ENCODE results near the gene AURKB.
"Not testable (repeated sequence)": the region's sequence is repeated elsewhere in the genome, so short reads cannot be mapped to it uniquely, and the experiment has no call there.

Gene AURKB

GRCh38 chr17:8175795-8176196 is 34.6 kb downstream of the AURKB start:
- Histone ChIP-seq H3K27me3 (ENCODE audit: control insufficient read depth, insufficient read depth, low read length, poor library complexity, severe bottlenecking) (no peaks in the 10 kb centered on the region), H3K36me3 (ENCODE audit: control insufficient read depth, insufficient read depth, low read length) (no peaks in the 10 kb centered on the region), H3K27ac (ENCODE audit: insufficient read depth, low read depth, low read length, poor library complexity, severe bottlenecking) (peak overlapping the region; percentile 33), H3K4me3 (ENCODE audit: insufficient read depth, low read depth, low read length) (peak overlapping the region; percentile 63), H3K4me1 (ENCODE audit: control insufficient read depth, insufficient read depth, low read length) (peaks cover 23% of the 10 kb centered on the region), H3K9me3 (ENCODE audit: control insufficient read depth, low read length) (no peaks in the 10 kb centered on the region)
- WGBS, 2 experiments: 24 to 27% methylated on average over 11 of the region's 11 CpGs

- Histone ChIP-seq H3K27ac (ENCODE audit: insufficient read depth, low read depth, low read length, poor library complexity, severe bottlenecking) (peak overlapping the region; percentile 95), H3K27me3 (ENCODE audit: control insufficient read depth, insufficient read depth, low read length, poor library complexity, severe bottlenecking) (no peaks in the 10 kb centered on the region), H3K36me3 (ENCODE audit: control insufficient read depth, insufficient read depth, low read length) (no peaks in the 10 kb centered on the region), H3K9me3 (ENCODE audit: control insufficient read depth, low read length) (no peaks in the 10 kb centered on the region), H3K4me3 (ENCODE audit: insufficient read depth, low read depth, low read length) (peak overlapping the region; percentile 56), H3K4me1 (ENCODE audit: control insufficient read depth, insufficient read depth, low read length) (peaks cover 23% of the 10 kb centered on the region)
- WGBS, 2 experiments: 1 to 2% methylated on average over 14 of the region's 14 CpGs
Measured at GRCh38 chr17:8173871-8174322, 36.5 kb downstream of the AURKB start.

- WGBS, 2 experiments: 1 to 2% methylated on average over 23 of the region's 23 CpGs
- Histone ChIP-seq H3K9me3 (ENCODE audit: control insufficient read depth, low read length) (no peaks in the 10 kb centered on the region), H3K4me1 (ENCODE audit: control insufficient read depth, insufficient read depth, low read length) (peaks cover 23% of the 10 kb centered on the region), H3K36me3 (ENCODE audit: control insufficient read depth, insufficient read depth, low read length) (no peaks in the 10 kb centered on the region), H3K4me3 (ENCODE audit: insufficient read depth, low read depth, low read length) (peak overlapping the region; percentile 56), H3K27me3 (ENCODE audit: control insufficient read depth, insufficient read depth, low read length, poor library complexity, severe bottlenecking) (no peaks in the 10 kb centered on the region), H3K27ac (ENCODE audit: insufficient read depth, low read depth, low read length, poor library complexity, severe bottlenecking) (peak overlapping the region; percentile 95)
Measured at GRCh38 chr17:8173056-8173870, 37.1 kb downstream of the AURKB start.

- H3K9me3 ChIP-seq (ENCODE audit: control insufficient read depth, low read length); H3K27me3 ChIP-seq (ENCODE audit: control insufficient read depth, insufficient read depth, low read length, poor library complexity, severe bottlenecking); H3K4me3 ChIP-seq (ENCODE audit: insufficient read depth, low read depth, low read length); H3K4me1 ChIP-seq (ENCODE audit: control insufficient read depth, insufficient read depth, low read length); H3K36me3 ChIP-seq (ENCODE audit: control insufficient read depth, insufficient read depth, low read length); H3K27ac ChIP-seq (ENCODE audit: insufficient read depth, low read depth, low read length, poor library complexity, severe bottlenecking): not testable (repeated sequence)
- 89 to 93% methylated on average over 16 to 19 of the region's 19 CpGs for WGBS, 2 experiments
Measured at GRCh38 chr17:8170186-8170585, 40.2 kb downstream of the AURKB start.

- no peaks in the 10 kb centered on the region for H3K9me3 ChIP-seq (ENCODE audit: control insufficient read depth, low read length)
- H3K4me3 ChIP-seq (ENCODE audit: insufficient read depth, low read depth, low read length): no peak overlapping the region
- H3K36me3 ChIP-seq (ENCODE audit: control insufficient read depth, insufficient read depth, low read length): no peaks in the 10 kb centered on the region
- WGBS, 2 experiments: 77 to 83% methylated on average over 3 of the region's 3 CpGs
- no peaks in the 10 kb centered on the region for H3K27me3 ChIP-seq (ENCODE audit: control insufficient read depth, insufficient read depth, low read length, poor library complexity, severe bottlenecking)
- no peak overlapping the region for H3K27ac ChIP-seq (ENCODE audit: insufficient read depth, low read depth, low read length, poor library complexity, severe bottlenecking)
- peaks cover 16% of the 10 kb centered on the region for H3K4me1 ChIP-seq (ENCODE audit: control insufficient read depth, insufficient read depth, low read length)
Measured at GRCh38 chr17:8167526-8167925, 42.8 kb downstream of the AURKB start.

GRCh38 chr17:8166731-8167130 is 43.6 kb downstream of the AURKB start:
- Histone ChIP-seq H3K4me3 (ENCODE audit: insufficient read depth, low read depth, low read length) (no peak overlapping the region), H3K4me1 (ENCODE audit: control insufficient read depth, insufficient read depth, low read length) (peaks cover 18% of the 10 kb centered on the region), H3K9me3 (ENCODE audit: control insufficient read depth, low read length) (no peaks in the 10 kb centered on the region), H3K36me3 (ENCODE audit: control insufficient read depth, insufficient read depth, low read length) (peaks cover under 1% of the 10 kb centered on the region), H3K27ac (ENCODE audit: insufficient read depth, low read depth, low read length, poor library complexity, severe bottlenecking) (no peak overlapping the region), H3K27me3 (ENCODE audit: control insufficient read depth, insufficient read depth, low read length, poor library complexity, severe bottlenecking) (no peaks in the 10 kb centered on the region)
- WGBS, 2 experiments: 85 to 93% methylated on average over 5 to 6 of the region's 6 CpGs

- Histone ChIP-seq H3K27ac (ENCODE audit: insufficient read depth, low read depth, low read length, poor library complexity, severe bottlenecking) (no peak overlapping the region), H3K4me1 (ENCODE audit: control insufficient read depth, insufficient read depth, low read length) (peaks cover 28% of the 10 kb centered on the region), H3K27me3 (ENCODE audit: control insufficient read depth, insufficient read depth, low read length, poor library complexity, severe bottlenecking) (no peaks in the 10 kb centered on the region), H3K4me3 (ENCODE audit: insufficient read depth, low read depth, low read length) (no peak overlapping the region), H3K36me3 (ENCODE audit: control insufficient read depth, insufficient read depth, low read length) (peaks cover 11% of the 10 kb centered on the region), H3K9me3 (ENCODE audit: control insufficient read depth, low read length) (no peaks in the 10 kb centered on the region)
- 84 to 87% methylated on average over 6 of the region's 6 CpGs for WGBS, 2 experiments
Measured at GRCh38 chr17:8164815-8165131, 45.6 kb downstream of the AURKB start.

GRCh38 chr17:8163978-8164814 is 46.2 kb downstream of the AURKB start:
- 38 to 46% methylated on average over 13 of the region's 13 CpGs for WGBS, 2 experiments
- Histone ChIP-seq H3K4me3 (ENCODE audit: insufficient read depth, low read depth, low read length) (no peak overlapping the region), H3K9me3 (ENCODE audit: control insufficient read depth, low read length) (no peaks in the 10 kb centered on the region), H3K36me3 (ENCODE audit: control insufficient read depth, insufficient read depth, low read length) (peaks cover 11% of the 10 kb centered on the region), H3K27me3 (ENCODE audit: control insufficient read depth, insufficient read depth, low read length, poor library complexity, severe bottlenecking) (no peaks in the 10 kb centered on the region), H3K27ac (ENCODE audit: insufficient read depth, low read depth, low read length, poor library complexity, severe bottlenecking) (peak overlapping the region; percentile 97), H3K4me1 (ENCODE audit: control insufficient read depth, insufficient read depth, low read length) (peaks cover 28% of the 10 kb centered on the region)

- no peaks in the 10 kb centered on the region for H3K27me3 ChIP-seq (ENCODE audit: control insufficient read depth, insufficient read depth, low read length, poor library complexity, severe bottlenecking)
- 1% methylated on average over 55 of the region's 55 CpGs for WGBS, 2 experiments
- no peaks in the 10 kb centered on the region for H3K9me3 ChIP-seq (ENCODE audit: control insufficient read depth, low read length)
- peaks cover 11% of the 10 kb centered on the region for H3K36me3 ChIP-seq (ENCODE audit: control insufficient read depth, insufficient read depth, low read length)
- H3K4me3 ChIP-seq (ENCODE audit: insufficient read depth, low read depth, low read length): peak overlapping the region; percentile 97
- H3K27ac ChIP-seq (ENCODE audit: insufficient read depth, low read depth, low read length, poor library complexity, severe bottlenecking): peak overlapping the region; percentile 97
- H3K4me1 ChIP-seq (ENCODE audit: control insufficient read depth, insufficient read depth, low read length): peaks cover 28% of the 10 kb centered on the region
Measured at GRCh38 chr17:8162997-8163977, 47.1 kb downstream of the AURKB start.

Measured in ectodermal cell (in vitro differentiated cells).